Measurements from ENCODE around the gene MLIP. TPM values are rescaled to one million over a fixed set of nuclear protein-coding genes. Genes with fewer than 3 reads are reported as not detected.

Gene MLIP
- total and polyA plus RNA-seq, 2 of the 8 experiments (the other 6 are each of a cell fraction or from before 2014, with no cell fraction given): not detected

GRCh38 chr6:54301770-54302169, 190.5 kb downstream of the MLIP start:
- Histone ChIP-seq H3K79me1 (ENCODE audit: low read depth, low read length) (no peaks in the 10 kb centered on the region), H4K5ac (ENCODE audit: insufficient read length, low read depth, low read length) (no peak overlapping the region), H2BK20ac (ENCODE audit: low read length) (no peak overlapping the region), H4K20me1 (replicated peaks in 1 of 2; ENCODE audit: control insufficient read depth in 1 of 2, insufficient read depth in 2 of 2, low read length in 2 of 2) (no peaks in the 10 kb centered on the region), H3K23ac (ENCODE audit: insufficient read length) (no peak overlapping the region), H3K27me3 (replicated peaks in 1 of 4; ENCODE audit: control insufficient read depth in 3 of 4, extremely low read depth in 1 of 4, insufficient read depth in 3 of 4, low read length in 3 of 4) (no peaks in the 10 kb centered on the region), H3K27ac (ENCODE audit: low read depth, low read length) (no peak overlapping the region), H3K9ac (replicated peaks in 1 of 4; ENCODE audit: extremely low read depth in 1 of 4, low read depth in 3 of 4, low read length in 3 of 4) (no peak overlapping the region), H3K18ac (ENCODE audit: extremely low read depth, low read length) (no peak overlapping the region), H3K23me2 (ENCODE audit: low read depth, low read length) (no peaks in the 10 kb centered on the region), H4K8ac (ENCODE audit: extremely low read depth, insufficient read depth, low read length) (no peak overlapping the region), H3K36me3 (ENCODE audit: control insufficient read depth in 2 of 4, insufficient read depth in 4 of 4, low read length in 3 of 4) (no peaks in the 10 kb centered on the region), H3K14ac (ENCODE audit: insufficient read length) (no peak overlapping the region), H4K91ac (replicated peaks; ENCODE audit: insufficient read length, low read length) (no peak overlapping the region), H3K56ac (replicated peaks; ENCODE audit: insufficient read length, low read depth, low read length) (no peak overlapping the region), H3K4me2 (ENCODE audit: insufficient read depth in 1 of 2, low read depth in 2 of 2, low read length in 2 of 2) (no peak overlapping the region), H2AFZ (ENCODE audit: low read length) (no peak overlapping the region), H2AK5ac (ENCODE audit: low read depth, low read length) (no peak overlapping the region), H3K4me1 (replicated peaks in 1 of 4; ENCODE audit: control insufficient read depth in 3 of 4, insufficient read depth in 4 of 4, low read length in 3 of 4) (no peaks in the 10 kb centered on the region), H3K9me3 (ENCODE audit: insufficient read depth in 2 of 2, low read depth in 1 of 2, low read length in 1 of 2) (no peaks in the 10 kb centered on the region), H3K4me3 (ENCODE audit: extremely low read depth in 1 of 4, insufficient read depth in 2 of 4, low read depth in 3 of 4, low read length in 4 of 4) (no peak overlapping the region), H3K4ac (replicated peaks; ENCODE audit: insufficient read length, low read depth, low read length) (no peak overlapping the region), H2BK15ac (ENCODE audit: low read length) (no peak overlapping the region), H2BK12ac (ENCODE audit: low read depth, low read length) (no peak overlapping the region), H2BK5ac (ENCODE audit: low read depth, low read length) (no peak overlapping the region), H3K79me2 (ENCODE audit: control insufficient read depth in 1 of 2, insufficient read depth in 2 of 2, low read length in 2 of 2) (no peaks in the 10 kb centered on the region), H2BK120ac (replicated peaks; ENCODE audit: low read depth, low read length) (no peak overlapping the region)
- no peak for FAIRE-seq
- ChIA-PET POLR2A (ENCODE audit: partially characterized antibody) (no interaction called here), CTCF (ENCODE audit: partially characterized antibody) (interaction anchor here (0.6 to 1.5 kb wide), 3 partner anchors 35 to 247 kb away, joined by 3 read pairs; no protein-coding TSS in a partner anchor)
- no peak for DNase-seq (ENCODE audit: low read depth in 1 of 2, low spot score in 2 of 2)
- TF ChIP-seq SP1 (IDR thresholded peaks at IDR 0.05; ENCODE audit: low read depth, low read length): no peak
- TF ChIP-seq, protein P1, sequence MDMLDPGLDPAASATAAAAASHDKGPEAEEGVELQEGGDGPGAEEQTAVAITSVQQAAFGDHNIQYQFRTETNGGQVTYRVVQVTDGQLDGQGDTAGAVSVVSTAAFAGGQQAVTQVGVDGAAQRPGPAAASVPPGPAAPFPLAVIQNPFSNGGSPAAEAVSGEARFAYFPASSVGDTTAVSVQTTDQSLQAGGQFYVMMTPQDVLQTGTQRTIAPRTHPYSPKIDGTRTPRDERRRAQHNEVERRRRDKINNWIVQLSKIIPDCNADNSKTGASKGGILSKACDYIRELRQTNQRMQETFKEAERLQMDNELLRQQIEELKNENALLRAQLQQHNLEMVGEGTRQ (IDR thresholded peaks at IDR 0.05; ENCODE audit: low read length): no peak
- no peak for TF ChIP-seq RAD21 (IDR thresholded peaks at IDR 0.05 in 1 of 2, conservative IDR thresholded peaks at IDR 0.05 in 1 of 2; ENCODE audit: low read depth in 2 of 2, low read length in 2 of 2)
- no peak for TF ChIP-seq CTBP2 (IDR thresholded peaks at IDR 0.05; ENCODE audit: borderline replicate concordance, insufficient read depth, insufficient read length, low read length)
- TF ChIP-seq SIN3A (conservative IDR thresholded peaks at IDR 0.05 in 1 of 2, IDR thresholded peaks at IDR 0.05 in 1 of 2; ENCODE audit: low read depth in 1 of 2, low read length in 2 of 2): no peak
- TF ChIP-seq, protein P2, sequence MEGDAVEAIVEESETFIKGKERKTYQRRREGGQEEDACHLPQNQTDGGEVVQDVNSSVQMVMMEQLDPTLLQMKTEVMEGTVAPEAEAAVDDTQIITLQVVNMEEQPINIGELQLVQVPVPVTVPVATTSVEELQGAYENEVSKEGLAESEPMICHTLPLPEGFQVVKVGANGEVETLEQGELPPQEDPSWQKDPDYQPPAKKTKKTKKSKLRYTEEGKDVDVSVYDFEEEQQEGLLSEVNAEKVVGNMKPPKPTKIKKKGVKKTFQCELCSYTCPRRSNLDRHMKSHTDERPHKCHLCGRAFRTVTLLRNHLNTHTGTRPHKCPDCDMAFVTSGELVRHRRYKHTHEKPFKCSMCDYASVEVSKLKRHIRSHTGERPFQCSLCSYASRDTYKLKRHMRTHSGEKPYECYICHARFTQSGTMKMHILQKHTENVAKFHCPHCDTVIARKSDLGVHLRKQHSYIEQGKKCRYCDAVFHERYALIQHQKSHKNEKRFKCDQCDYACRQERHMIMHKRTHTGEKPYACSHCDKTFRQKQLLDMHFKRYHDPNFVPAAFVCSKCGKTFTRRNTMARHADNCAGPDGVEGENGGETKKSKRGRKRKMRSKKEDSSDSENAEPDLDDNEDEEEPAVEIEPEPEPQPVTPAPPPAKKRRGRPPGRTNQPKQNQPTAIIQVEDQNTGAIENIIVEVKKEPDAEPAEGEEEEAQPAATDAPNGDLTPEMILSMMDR (IDR thresholded peaks at IDR 0.05; ENCODE audit: control extremely low read depth in 1 of 3, insufficient read depth in 1 of 3, low read depth in 1 of 3, low read length in 3 of 3): no peak
- TF ChIP-seq CBX8 (IDR thresholded peaks at IDR 0.05; ENCODE audit: borderline replicate concordance, low read depth, low read length): no peak
- no peak for TF ChIP-seq MAFK (IDR thresholded peaks at IDR 0.05; ENCODE audit: low read depth, low read length)
- TF ChIP-seq FOSL1 (IDR thresholded peaks at IDR 0.05; ENCODE audit: insufficient read depth, low read depth, low read length): no peak
- TF ChIP-seq RXRA (IDR thresholded peaks at IDR 0.05; ENCODE audit: insufficient read depth, low read depth, low read length): no peak
- no peak for TF ChIP-seq JUN (IDR thresholded peaks at IDR 0.05; ENCODE audit: low read depth, low read length)
